ENCODE results near the gene STRBP. TPM values are rescaled to one million over a fixed set of nuclear protein-coding genes. Genes with fewer than 3 reads are reported as not detected.

Gene STRBP
- total and polyA plus RNA-seq, 9 of the 15 experiments (the other 6 are each of a cell fraction or from before 2014, with no cell fraction given): 27.7 to 84.0 (median 70.2) TPM

DNA sequence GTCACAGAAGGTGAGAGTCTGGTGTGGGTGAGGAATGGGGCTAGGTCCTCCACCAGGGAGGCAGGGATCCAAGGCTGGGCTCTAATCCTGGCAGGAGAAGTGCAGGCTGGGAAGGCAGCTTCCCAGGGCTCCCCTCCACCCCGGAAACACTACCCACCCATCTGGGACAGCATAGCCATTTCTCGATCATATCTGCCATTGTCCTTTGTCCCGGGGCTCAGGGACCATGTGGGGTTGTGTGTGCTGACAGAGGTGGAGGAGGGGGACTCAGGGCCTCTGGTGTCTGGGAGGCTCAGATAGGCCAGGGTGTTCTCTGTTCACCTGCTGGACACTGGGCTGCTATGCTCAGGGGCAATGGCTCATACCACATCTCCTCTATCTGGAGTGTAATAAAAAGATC is 32.2 kb upstream of the STRBP start (continued):
- TF ChIP-seq ZNF282 (CRISPR knock-in tag; IDR thresholded peaks at IDR 0.05): no peak
- no peak for TF ChIP-seq NEUROD1 (IDR thresholded peaks at IDR 0.05; ENCODE audit: borderline replicate concordance, low read depth, low read length, partially characterized antibody)
- no peak for TF ChIP-seq NRF1 (conservative IDR thresholded peaks at IDR 0.05 in 1 of 2, IDR thresholded peaks at IDR 0.05 in 1 of 2)
- TF ChIP-seq STAT6 (CRISPR knock-in tag; IDR thresholded peaks at IDR 0.05): no peak
- no peak for TF ChIP-seq SP1 (CRISPR knock-in tag; IDR thresholded peaks at IDR 0.05)
- TF ChIP-seq ZBTB7A (IDR thresholded peaks at IDR 0.05; ENCODE audit: borderline replicate concordance, control insufficient read depth, low read depth, low read length): no peak
- TF ChIP-seq MTF1 (CRISPR knock-in tag; IDR thresholded peaks at IDR 0.05; ENCODE audit: borderline replicate concordance): no peak
- TF ChIP-seq YY1 (IDR thresholded peaks at IDR 0.05; ENCODE audit: borderline replicate concordance in 1 of 3, control insufficient read depth in 1 of 3, extremely low read depth in 1 of 3, insufficient read depth in 3 of 3, insufficient read length in 1 of 3, insufficient replicate concordance in 2 of 3, low read depth in 1 of 3, low read length in 2 of 3): peak in 1 of 3 experiments; percentile 10
- TF ChIP-seq, protein P1, sequence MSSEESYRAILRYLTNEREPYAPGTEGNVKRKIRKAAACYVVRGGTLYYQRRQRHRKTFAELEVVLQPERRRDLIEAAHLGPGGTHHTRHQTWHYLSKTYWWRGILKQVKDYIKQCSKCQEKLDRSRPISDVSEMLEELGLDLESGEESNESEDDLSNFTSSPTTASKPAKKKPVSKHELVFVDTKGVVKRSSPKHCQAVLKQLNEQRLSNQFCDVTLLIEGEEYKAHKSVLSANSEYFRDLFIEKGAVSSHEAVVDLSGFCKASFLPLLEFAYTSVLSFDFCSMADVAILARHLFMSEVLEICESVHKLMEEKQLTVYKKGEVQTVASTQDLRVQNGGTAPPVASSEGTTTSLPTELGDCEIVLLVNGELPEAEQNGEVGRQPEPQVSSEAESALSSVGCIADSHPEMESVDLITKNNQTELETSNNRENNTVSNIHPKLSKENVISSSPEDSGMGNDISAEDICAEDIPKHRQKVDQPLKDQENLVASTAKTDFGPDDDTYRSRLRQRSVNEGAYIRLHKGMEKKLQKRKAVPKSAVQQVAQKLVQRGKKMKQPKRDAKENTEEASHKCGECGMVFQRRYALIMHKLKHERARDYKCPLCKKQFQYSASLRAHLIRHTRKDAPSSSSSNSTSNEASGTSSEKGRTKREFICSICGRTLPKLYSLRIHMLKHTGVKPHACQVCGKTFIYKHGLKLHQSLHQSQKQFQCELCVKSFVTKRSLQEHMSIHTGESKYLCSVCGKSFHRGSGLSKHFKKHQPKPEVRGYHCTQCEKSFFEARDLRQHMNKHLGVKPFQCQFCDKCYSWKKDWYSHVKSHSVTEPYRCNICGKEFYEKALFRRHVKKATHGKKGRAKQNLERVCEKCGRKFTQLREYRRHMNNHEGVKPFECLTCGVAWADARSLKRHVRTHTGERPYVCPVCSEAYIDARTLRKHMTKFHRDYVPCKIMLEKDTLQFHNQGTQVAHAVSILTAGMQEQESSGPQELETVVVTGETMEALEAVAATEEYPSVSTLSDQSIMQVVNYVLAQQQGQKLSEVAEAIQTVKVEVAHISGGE (CRISPR knock-in tag; IDR thresholded peaks at IDR 0.05): no peak
- no peak for TF ChIP-seq RUNX1 (IDR thresholded peaks at IDR 0.05; ENCODE audit: low read depth)
- TF ChIP-seq, protein P2, sequence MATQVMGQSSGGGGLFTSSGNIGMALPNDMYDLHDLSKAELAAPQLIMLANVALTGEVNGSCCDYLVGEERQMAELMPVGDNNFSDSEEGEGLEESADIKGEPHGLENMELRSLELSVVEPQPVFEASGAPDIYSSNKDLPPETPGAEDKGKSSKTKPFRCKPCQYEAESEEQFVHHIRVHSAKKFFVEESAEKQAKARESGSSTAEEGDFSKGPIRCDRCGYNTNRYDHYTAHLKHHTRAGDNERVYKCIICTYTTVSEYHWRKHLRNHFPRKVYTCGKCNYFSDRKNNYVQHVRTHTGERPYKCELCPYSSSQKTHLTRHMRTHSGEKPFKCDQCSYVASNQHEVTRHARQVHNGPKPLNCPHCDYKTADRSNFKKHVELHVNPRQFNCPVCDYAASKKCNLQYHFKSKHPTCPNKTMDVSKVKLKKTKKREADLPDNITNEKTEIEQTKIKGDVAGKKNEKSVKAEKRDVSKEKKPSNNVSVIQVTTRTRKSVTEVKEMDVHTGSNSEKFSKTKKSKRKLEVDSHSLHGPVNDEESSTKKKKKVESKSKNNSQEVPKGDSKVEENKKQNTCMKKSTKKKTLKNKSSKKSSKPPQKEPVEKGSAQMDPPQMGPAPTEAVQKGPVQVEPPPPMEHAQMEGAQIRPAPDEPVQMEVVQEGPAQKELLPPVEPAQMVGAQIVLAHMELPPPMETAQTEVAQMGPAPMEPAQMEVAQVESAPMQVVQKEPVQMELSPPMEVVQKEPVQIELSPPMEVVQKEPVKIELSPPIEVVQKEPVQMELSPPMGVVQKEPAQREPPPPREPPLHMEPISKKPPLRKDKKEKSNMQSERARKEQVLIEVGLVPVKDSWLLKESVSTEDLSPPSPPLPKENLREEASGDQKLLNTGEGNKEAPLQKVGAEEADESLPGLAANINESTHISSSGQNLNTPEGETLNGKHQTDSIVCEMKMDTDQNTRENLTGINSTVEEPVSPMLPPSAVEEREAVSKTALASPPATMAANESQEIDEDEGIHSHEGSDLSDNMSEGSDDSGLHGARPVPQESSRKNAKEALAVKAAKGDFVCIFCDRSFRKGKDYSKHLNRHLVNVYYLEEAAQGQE (IDR thresholded peaks at IDR 0.05; ENCODE audit: borderline replicate concordance): no peak
- TF ChIP-seq, protein P2 (CRISPR knock-in tag; IDR thresholded peaks at IDR 0.05; ENCODE audit: low read depth): no peak
- no peak for TF ChIP-seq FOS (IDR thresholded peaks at IDR 0.05; ENCODE audit: extremely low read depth, insufficient read length)

Data from K562 (cell line).